Measurements from ENCODE around the gene SCARB1.

The SCARB1 gene

DNA sequence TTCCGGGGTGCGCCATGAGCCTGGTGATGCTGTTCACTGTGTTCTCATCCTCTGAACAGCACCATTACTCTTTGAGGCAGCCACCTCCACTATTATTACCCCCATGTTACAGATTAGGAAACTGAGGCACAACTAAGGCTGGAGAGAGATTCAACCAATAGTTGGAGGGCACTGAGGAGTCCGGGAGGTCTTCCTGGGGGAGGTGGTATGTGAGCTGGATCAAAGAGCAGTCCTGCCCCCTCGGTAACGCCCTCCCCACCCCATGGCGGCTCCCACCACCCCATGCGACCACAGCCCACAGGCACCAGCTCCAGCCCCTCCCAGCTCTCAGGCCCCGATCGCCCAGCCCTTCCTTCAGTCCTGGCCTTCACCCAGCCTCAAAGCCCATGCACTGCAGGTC lies 43.5 kb downstream of the SCARB1 start:
- DNase-seq, result no peak

DNA sequence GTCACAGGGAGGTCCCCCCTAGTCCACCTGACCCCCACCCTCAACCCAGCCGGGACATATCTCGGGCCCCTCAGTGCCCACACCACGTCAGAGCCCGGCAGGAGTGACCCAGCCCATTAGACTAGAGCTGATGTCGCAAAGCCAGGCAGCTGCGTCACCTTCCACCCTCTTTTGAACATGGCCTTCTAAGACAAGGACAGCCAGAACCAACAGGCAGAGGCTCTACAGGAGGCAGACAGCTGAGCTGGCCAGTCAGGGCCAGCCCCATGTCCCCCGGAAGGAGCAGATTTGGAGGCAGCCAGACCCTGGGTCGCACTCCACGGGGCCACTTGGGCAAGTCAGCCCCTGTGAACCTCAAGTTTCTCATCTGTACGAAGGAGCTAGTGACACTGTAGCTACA lies 44.1 kb downstream of the SCARB1 start:
- no peak for DNase-seq

DNA sequence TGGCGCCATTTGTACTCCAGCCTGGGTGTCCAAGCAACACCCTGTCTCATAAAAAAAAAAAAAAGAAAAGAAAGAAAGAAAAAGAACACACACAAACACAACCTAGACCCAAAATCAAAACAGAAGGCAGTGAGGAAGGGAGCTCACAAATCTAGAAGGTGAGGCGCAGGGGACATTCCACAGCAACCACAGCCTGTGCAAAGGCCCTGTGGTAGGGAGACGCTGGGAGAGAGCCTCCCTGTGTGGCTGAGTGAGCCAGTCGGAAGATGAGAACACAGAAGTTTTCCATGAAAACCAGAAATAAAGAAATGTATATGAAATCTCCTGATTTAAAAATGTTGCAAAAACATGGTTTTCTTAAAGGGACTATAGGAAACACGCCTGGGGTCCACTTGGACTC lies 44.6 kb downstream of the SCARB1 start:
- no peak for DNase-seq

DNA sequence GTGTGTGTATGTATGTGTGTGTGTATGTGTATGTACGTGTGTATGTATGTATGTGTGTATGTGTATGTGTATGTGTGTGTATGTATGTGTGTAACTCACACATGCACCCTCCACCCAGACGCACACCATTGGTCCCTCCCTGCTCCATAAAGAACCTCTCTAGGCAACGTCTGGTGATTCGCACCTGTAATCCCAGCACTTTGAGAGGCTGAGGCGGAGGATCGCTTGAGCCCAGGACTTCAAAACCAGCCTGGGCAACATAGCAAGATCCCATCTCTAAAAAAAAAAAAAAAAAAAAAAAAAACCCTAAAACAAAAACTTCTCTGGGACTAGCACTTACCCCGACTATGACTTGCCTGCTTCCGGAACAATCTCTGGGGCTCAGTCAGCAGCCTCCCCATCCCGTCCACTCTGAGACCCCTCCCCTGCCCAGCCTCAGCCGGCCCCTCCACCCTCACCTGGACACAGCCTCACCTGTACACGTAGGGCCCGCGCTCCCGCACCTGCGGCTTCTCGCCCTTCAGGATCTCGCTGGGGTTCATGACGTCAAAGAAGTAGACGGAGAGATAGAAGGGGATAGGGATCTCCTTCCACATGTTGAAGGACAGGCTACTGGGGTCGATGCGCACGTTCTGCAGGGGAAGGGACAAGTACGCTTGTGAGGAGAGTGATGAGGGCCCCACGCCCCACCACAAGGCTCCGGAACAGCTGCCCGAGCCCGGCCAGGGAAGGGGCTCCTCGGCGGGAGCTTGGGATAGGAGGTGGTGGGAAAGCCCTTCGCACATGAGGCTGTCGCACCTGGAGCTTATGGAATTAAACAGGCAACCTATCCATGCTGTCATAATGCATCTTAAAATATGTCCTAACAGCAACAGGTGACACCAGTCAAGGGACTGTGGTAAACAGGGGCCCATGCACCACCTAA lies 46.3 kb downstream of the SCARB1 start:
- no peak for DNase-seq

DNA sequence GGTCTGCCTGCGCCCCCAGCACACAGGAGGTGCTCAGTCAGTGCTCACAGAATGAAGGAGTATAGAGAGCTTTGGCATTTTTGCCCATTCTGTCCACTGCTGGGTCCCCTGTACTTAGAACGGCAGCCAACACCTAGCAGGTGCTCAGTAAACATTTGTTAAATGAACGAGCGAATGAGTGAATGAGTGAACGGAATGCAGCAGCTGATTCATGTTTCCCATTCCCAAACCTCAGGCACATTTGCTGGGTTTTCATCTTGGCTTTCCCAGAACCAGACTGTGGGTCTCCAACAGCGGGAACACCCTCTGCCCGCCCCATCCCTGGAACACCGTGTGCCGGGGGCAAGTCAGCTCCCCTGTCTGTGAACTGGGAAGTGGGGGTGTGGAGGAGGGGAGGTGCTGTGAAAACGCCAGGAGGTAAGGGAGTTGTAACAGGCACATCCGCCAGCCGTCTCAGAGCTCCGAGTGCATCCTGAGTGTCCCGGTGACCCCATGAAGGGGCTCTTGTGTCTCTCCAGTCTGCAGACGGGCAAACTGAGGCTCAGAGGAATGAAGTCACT lies 47.3 kb downstream of the SCARB1 start:
- DNase-seq, result no peak

DNA sequence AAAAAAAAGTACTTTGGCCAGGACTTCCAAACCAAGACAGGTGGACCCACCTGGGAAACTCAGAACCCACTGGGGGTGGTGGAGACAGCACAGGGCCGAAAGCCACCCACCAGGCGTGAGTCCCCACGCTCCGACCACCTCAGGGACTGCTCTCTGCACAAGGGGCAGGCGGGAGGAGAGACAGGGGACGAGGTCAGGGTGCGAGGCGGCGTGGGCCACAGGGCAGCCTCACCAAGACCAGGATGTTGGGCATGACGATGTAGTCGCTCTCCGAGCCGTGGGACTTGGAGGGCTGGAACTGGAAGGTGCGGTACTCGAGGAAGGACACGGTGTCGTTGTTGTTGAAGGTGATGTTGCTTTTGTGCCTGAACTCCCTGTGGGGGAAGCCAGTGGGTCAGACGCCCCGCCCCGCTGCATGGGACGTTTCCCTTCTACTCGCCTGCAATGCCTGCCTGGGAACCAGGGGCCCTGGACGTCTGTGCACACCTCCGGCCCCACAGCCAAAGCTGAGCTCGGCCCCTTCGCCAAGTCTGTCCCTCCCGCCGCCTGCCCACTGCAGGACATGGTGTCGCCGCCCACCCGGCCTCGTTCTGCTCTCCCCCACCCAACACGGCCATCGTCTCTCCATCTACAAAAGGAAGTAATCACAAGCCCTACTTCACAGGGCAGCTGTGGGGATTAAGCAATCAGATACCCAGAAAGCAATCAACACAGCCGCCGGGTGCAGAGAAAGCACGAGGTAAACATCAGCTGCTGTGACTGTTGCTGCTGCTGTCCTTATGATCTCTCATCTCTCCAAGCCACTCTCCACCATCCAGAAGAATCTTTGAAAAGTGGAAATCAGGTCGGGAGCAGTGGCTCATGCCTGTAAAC lies 48.7 kb downstream of the SCARB1 start:
- DNase-seq, result no peak

DNA sequence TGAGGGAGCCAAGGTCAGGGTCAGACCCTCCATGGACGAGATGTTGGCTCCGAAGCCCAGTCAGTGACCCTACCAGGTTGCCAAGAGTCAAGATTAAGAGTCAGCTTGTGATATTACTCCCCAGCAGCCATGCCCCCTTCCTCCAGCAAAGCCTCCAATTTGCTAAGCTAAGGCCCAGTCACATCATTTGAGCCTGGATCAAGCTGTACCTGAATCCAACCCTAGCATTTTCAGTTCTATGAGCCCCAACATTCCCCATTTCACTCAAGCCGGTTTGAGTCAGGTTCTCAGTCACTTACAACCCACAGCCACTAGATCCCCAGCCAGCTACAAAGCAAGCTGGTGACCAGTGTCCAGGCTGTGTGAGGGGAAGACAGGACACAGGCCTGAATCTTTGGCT lies 49.9 kb downstream of the SCARB1 start:
- DNase-seq, result no peak

DNA sequence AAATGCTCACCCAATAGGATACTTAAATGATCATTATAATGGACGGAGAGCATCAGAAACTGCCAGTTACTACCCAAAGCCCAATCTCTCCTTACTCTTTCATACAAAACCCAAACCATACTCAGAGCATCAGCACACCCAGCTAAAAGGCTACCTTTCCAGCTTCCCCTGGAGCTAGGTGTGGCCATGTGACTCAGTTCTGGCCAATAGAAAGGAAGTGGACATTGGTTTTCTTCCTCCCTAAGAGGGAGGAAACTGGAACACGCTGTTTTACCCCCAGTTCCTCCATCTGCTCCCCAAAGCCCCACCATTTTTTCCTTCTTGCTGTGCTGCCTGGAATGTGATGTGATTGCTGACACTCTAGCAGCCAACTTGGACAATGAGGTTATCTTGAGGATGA lies 50.7 kb downstream of the SCARB1 start:
- no peak for DNase-seq

DNA sequence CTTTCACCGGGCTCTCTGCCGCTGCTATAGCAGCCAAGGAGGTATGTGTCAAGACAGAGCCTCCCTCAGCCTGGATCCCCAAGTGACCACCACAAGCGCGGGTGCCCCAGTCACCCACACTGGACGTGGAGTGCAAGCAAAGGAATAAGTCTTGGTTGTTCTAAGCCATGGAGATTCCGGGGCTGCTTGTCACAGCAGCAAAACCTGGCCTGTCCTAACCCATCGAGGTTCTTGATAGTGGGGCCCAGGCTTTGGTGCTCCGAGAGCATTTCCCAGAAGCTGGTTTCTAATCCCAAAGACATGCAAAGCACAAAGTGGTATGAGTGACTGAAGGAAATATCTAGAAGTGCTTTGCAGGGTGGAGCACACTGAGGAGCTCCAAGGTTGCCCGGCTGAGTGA lies 51.3 kb downstream of the SCARB1 start:
- no peak for DNase-seq

DNA sequence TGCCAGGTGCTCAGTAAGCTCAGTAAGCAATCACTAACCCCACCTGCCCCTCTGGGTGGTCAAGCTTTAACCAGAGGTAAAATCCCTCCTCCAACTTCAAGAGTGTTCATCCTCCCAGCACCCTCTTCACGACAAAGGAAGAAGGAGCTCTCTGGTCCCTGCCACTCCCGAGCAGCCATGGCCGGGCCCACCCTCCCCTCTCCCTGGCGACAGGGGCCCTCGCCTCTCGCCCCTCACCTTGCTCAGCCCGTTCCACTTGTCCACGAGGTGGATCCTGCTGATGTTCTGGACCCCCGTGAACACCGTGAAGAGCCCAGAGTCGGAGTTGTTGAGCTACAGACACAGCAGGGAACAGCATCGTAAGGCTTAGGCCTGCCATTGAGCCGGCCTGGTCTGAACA lies 52.0 kb downstream of the SCARB1 start:
- DNase-seq, result no peak

DNA sequence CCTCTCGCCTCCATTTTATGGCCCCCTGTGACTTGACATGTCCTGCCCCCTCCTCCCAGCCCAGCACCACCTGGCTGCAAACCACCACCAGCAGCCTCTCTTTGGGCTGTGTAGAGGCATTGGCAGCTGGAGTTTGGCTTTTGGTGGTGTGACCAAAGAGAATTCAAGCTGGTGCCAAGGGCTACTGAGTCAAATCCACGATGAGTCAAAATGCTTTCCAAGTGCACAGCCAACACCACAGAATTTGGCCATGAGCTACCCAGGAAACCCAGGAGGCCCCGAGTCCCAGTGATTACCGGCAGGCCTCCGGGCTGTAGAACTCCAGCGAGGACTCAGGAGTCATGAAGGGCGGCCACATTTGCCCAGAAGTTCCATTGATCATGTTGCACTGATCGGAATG lies 53.8 kb downstream of the SCARB1 start:
- no peak for DNase-seq

DNA sequence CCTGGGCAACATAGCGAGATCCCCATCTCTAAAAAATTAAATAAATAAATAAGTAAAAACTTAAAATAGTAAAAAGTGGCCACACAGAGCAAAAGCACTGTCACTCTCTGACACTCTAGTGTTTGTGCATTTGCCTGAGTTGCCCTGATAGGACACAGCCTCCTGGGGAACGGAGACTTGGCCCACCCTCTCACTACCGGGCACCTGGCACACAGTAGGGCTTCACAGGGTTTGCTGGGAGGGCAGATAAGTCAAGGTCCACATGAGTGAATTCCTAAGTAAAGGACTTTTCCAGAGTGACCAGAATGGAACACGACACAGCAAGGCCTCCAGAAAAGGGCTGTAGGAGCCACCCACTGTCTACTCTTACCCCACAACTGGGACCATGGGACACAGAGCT lies 54.3 kb downstream of the SCARB1 start:
- DNase-seq, result no peak

DNA sequence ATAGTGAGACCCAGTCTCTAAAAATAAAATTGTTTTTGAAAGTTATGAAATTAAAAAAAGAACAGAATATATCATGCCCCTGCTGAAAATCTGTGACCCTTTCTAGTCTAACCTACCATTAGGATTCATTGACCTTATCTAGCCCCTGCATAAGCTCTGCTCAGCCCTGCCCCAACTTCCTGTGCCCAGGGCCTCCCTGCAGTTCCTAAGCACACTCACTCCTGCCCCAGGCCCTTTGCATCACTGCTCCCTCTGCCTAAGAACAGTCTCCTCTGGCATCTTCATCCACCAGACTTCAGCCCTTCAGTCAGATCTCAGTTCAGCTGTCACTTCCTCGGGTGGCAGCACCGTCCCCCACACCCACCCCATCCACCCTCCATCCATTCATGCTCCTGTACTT lies 55.4 kb downstream of the SCARB1 start:
- no peak for DNase-seq

DNA sequence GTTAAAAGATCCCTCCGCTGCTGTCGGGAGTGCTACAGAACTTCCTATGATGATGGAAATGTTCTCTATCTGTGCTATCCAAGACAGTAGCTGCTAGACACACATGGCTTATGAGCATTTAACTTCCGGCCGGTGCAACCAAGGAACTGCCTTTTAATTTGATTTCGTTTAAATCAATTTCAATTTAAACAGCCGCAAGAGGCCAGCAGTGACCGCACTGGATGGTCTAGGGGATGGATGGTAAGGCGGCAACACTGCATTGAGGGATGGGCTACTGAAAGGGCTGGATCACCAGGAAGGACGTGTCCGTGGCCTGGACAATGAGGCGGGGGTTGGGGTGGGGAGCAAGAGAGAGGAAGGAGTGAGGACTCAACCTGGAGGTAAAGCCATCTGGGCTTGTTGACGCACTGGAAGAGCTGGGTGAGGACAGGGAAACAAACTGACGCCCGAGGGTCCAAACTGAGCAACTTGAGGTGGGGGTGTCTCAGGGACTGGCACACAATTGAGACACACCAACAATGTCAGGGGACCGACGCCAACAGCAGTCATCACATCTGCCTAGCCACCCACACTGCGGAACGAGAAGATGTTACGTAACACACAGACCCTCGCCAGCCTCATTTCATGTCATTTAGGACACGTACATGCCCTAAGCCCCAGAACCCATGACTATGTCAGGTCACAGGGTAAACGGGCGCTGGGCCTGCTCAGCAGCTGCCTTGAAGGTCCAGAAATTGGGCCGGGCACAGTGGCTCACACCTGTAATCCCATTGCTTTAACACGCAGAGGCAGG lies 57.6 kb downstream of the SCARB1 start:
- no peak for DNase-seq

DNA sequence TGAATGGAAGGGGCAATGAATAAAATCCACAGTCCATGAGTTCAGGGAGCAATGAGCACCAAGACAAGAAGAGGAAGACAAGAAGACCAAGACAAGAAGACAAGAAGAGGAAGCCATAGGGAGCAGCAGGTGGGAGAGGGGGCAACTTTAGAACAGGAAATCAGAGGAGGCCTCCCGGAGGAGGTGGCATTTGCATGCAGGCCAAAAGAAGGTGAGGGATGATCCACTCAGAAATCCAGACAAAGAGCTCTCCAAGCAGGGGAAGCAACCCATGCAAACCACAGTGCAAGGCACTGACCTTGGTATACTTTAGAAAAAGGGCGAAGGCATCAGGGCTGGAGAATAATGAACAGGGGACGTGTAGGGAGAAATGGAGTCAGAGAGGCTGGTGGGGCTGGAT lies 58.6 kb downstream of the SCARB1 start:
- no peak for DNase-seq

DNA sequence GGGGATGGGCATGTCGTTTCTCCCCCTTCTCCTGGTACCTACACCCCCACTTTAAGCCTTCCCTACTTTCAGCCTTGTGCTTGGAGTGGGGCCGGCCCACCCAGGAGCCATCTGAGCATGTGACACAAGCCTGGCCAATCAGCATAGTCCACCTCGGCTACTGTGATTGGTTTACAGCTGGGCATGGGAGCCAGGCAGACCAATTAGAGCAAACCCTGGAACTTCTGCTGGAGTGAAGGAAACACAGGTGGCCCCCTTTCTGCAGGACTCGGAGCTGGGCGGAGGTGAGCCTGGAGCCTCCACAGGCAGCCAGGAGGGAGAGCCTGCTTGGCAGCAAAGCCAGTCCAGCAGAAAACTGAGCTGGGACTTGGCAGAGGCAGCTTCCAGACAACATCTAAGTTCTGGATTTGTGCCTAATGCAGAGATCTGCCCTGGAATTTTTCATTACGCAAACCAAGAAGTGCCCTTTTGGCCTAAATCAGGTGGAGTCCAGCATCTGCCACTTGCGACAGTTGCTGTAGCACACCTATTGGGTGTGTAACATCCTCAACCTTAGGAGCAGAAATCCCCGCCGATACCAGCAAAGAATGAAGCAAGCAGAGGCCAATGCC lies 59.5 kb downstream of the SCARB1 start:
- peak; percentile 16 for DNase-seq

DNA sequence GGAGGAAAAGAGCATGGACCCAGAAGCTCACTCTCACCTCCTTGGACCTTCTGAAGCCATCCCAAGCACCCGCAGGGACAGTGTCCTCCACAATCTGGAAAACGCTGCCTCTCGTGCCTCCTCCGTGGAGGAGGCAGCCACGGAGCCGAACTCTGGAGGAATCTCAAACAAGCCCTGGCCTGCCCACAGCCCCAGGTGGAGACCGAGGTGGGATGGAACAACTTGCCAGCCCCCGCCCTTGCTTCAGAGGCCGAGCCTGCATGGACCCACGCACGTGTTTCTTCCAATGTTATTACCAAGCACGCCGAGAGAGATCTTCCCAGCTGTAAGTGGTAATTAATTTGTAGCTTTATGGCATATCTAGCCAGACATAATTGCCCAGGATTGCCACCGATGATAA lies 61.3 kb downstream of the SCARB1 start:
- no peak for DNase-seq

DNA sequence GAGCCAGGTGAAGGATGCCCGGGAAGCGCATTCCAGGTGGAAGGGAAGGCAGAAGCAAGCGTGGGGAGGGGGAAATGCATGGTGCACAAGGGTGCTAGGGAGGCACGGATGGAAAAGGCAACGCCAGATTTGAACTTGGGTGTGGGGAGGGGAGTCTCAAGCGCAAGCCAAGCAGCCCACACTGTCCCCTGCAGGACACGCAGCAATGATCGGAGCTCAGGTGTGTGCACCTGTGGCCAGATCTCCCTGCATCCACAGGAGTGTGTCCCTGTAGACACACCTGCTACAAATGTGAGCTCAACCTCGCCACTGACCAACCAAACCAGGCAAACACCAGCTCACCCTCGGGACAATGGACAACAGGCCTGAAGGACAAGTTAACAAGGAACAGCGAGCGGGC lies 63.2 kb downstream of the SCARB1 start:
- no peak for DNase-seq

DNA sequence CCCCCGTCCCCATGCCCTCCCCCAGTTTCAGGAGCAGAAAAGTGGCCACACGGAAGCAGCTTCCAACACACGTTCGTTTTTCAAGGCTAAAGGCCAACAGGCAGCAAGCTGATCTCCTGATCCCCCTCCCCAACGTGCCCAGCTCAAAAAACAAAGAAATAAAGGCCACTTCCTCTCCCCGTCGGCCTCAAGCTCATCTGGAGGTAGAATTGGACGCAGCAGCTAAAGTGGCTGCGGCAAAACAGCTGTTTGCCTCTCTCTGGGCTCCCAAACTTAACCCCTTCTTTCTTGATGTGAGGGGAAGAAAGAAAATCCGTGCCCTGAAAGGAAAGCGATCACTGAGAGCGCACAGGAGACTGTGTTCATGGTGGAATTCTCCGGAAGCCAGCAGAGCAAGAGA lies 66.3 kb downstream of the SCARB1 start:
- DNase-seq, result no peak

DNA sequence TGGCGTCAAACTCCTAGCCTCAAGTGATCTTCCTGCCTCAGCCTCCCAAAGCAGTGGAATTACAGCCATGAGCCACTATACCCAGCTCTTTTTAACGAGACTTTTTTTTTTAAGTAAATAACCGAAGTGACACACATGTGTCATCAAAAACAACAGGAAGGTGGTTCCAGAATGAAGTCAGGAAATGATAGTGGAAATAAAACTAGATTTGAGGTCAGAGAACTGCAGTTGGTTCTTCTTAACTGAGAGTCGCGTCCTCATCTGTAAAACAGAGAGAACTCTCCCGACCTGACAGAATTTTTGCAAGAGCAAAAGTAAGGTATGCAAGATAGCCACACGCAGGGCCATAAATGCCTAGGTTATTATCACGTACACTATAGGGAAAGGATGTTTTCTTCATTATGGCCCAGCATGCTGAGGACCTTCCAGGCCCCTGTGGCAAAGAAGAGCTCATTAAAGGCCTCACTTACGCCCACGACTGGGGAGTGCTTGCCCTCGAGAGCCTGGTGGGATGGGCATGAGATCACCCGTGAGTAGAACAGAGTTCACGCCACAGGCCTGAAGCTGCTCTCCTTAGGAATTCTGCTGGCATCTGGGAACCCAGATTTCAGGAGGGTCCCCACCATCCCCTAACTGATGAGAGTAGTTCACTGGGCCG lies 67.2 kb downstream of the SCARB1 start:
- no peak for DNase-seq

DNA sequence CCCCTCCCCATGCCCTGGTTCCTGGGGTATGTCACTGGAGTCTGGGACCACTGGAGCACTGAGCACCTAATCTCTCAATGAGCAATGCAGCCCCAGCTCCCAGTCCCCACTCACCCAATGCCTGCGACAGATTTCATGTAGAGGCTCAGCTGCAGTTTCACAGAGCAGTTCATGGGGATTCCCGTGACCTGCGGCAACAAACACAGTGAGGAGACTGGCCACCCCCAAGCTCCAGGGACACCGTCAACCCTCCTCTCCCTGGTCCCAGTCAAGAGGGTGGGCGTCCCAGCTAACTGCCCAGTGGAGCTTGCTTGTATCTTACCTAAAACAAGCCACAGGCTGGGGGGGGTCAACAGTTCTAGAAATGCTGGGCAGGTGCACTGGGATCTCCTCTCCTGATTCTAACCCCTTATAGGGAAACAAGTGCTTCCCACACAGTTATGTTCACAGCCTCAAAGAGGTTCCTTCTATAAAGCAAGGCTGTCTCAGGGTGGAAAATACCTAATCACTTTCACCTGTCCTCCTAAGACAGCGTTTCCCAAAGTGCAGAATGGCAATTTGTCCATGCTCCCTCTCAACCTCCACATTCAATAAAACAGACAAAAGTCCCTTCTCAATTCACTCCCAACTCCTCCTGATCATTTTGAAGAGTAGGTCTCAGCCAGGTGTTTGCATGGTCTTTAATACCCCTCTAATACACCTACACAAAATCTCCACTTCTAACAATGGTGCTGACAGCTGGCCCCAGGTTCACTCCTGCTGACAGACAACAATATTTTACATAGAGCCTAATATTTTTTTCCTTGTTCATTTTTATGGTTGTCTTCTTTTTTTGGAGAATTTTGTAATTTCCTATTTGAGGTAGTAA lies 68.3 kb downstream of the SCARB1 start:
- no peak for DNase-seq
